Sigmoid colon (tissue), 3 donors: ENCODE data around the gene CLTCL1.

ENCODE experiments used
- CTCF ChIP-seq, 4 experiments: fragments of 450-650 bp in 3 of 4; fragments of 200-600 bp in 1 of 4; IDR thresholded peaks; one replicate each; pipeline ENCODE4 v1.5.1; 2016 to 2019; ENCODE audit warnings: antibody characterized with exemption in 4 of 4, mild to moderate bottlenecking in 3 of 4, moderate library complexity in 2 of 4
- POLR2A ChIP-seq, 2 donors: fragments of 450-650 bp; IDR thresholded peaks; one replicate each; pipeline ENCODE4 v1.6.1; 2016; ENCODE audit warnings: antibody characterized with exemption in 2 of 2, mild to moderate bottlenecking in 2 of 2, moderate library complexity in 2 of 2

GRCh38 chr22:19266547-19267086 is 24.9 kb downstream of the CLTCL1 start:
- TF ChIP-seq CTCF (IDR thresholded peaks at IDR 0.05) (no peak), POLR2A (IDR thresholded peaks at IDR 0.05) (no peak)
